Islet precursor cell (in vitro differentiated cells): ENCODE results near the gene OR4D1.

ENCODE experiments used
- DNase-seq: peaks from one replicate; pipeline ENCODE4 v3.0.0-alpha.2; 2018

Gene OR4D1

GRCh38 chr17:58195518-58196123 is 47.4 kb downstream of the OR4D1 start:
- DNase-seq: no peak

- no peak for DNase-seq
These were observed 48.4 kb downstream of the OR4D1 start for GRCh38 chr17:58196610-58197009.

- peak; percentile 92 for DNase-seq
These were observed 51.9 kb downstream of the OR4D1 start for GRCh38 chr17:58200024-58200633.

- peak; percentile 51 for DNase-seq
These were observed 54.7 kb downstream of the OR4D1 start for GRCh38 chr17:58202859-58203258.

- DNase-seq: peak; percentile 51
These were observed 56.6 kb downstream of the OR4D1 start for GRCh38 chr17:58204796-58205195.

GRCh38 chr17:58205936-58206335 is 57.8 kb downstream of the OR4D1 start:
- DNase-seq: peak; percentile 49

- no peak for DNase-seq
These were observed 59.3 kb downstream of the OR4D1 start for GRCh38 chr17:58207451-58207850.

GRCh38 chr17:58208344-58208743 is 60.2 kb downstream of the OR4D1 start:
- no peak for DNase-seq
